NB4 (cell line): Measurements from ENCODE around the gene TRAPPC2L.

Experiments used
- DNase-seq: peaks from one replicate; pipeline ENCODE4 v3.0.0; 2010; ENCODE audit warnings: low read depth
- H3K4me3 ChIP-seq: one replicate; pipeline ENCODE4 v1.5.1; 2011; ENCODE audit warnings: mild to moderate bottlenecking, low read depth, low read length, moderate library complexity
- CTCF ChIP-seq: IDR thresholded peaks from one replicate; pipeline ENCODE4 v1.5.1; 2012; ENCODE audit warnings: low read depth, low read length
- MYC ChIP-seq: IDR thresholded peaks from 2 replicates; pipeline ENCODE4 v1.6.1; 2011; ENCODE audit warnings: low read depth, low read length
- POLR2A ChIP-seq: IDR thresholded peaks from 2 replicates; pipeline ENCODE4 v1.6.1; 2011; ENCODE audit warnings: mild to moderate bottlenecking; ENCODE audit not compliant: insufficient read length; ENCODE audit errors: extremely low read depth
- TF ChIP-seq, protein P1 (sequence below): IDR thresholded peaks from 2 replicates; pipeline ENCODE4 v1.6.1; 2011; ENCODE audit warnings: low read depth, low read length

TRAPPC2L gene

GRCh38 chr16:88853325-88853941 is 3.5 kb upstream of the TRAPPC2L start:
- TF ChIP-seq, protein P1, sequence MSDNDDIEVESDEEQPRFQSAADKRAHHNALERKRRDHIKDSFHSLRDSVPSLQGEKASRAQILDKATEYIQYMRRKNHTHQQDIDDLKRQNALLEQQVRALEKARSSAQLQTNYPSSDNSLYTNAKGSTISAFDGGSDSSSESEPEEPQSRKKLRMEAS, result no peak
- TF ChIP-seq CTCF (no peak), MYC (no peak), POLR2A (no peak)
- peak; percentile 77 for DNase-seq
- no peak overlapping the region for H3K4me3 ChIP-seq

DNA sequence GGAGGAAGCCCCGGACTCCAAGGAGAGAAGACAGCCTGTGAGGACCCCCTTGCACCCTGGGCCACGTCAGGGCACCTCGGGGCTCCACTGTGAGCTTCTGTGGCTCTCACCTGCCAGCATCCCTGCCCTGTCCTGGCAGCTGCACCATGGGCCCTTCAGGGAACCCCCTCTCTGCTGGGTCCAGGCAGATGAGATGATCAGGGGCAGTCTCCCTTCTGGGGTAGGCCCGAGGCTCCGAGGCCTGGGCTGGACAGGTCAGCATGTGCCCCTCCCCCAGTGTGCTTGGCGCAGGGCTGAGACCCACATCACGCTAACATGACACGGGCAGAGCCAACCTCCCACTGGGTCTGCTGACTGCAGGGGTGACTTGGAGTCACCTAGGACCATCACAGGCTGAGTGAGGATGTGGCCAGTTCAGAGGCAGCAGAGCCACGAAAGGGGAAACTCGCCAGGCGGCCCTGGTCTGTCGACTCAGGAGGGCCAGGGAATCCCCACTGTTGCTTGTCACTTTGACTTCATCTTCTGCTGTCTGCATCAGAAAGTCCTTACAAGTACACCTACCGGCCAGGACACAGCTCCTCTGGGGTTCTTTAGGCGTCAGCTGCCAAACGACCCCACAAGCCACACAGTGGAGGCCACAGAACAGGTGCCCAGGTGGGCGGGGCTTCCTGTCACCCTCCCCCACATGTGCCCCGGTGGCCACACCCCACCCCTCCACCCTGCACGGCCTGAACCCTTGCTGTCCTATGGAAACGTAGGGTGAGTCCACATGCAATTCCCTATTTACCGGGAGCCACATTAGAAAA is 2.4 kb upstream of the TRAPPC2L start:
- no peak overlapping the region for H3K4me3 ChIP-seq

GRCh38 chr16:88855176-88855575 is 1.8 kb upstream of the TRAPPC2L start:
- TF ChIP-seq, protein P1, result no peak
- TF ChIP-seq MYC (no peak), POLR2A (no peak), CTCF (no peak)
- DNase-seq, result no peak
- no peak overlapping the region for H3K4me3 ChIP-seq

More for the DNA sequence above, 2.4 kb upstream of the TRAPPC2L start:
- DNase-seq, result peak; percentile 71
- TF ChIP-seq MYC, result no peak
- TF ChIP-seq, protein P1, result no peak
- no peak for TF ChIP-seq POLR2A
- TF ChIP-seq CTCF, result no peak

DNA sequence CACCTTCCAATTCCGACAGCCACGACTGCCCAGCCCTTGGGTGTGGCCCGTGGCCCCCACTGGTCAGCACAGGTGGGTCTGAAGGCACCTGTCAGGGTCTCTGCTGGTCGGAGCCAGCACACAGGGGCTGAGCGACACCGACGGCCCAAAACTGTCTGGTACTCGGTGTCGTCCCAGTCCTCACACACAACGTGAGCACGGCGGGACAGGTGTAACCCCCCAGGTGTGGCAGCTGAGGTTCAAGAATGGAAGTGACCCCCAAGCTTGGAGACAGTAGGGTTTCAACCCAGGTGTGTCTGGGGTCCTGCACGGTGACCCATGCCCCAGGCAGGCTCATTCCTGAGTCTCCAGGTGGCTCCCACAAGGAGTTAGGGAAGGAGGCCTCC is 1.2 kb upstream of the TRAPPC2L start:
- TF ChIP-seq POLR2A, result no peak
- DNase-seq, result no peak
- H3K4me3 ChIP-seq, result peak overlapping the region; percentile 38

DNA sequence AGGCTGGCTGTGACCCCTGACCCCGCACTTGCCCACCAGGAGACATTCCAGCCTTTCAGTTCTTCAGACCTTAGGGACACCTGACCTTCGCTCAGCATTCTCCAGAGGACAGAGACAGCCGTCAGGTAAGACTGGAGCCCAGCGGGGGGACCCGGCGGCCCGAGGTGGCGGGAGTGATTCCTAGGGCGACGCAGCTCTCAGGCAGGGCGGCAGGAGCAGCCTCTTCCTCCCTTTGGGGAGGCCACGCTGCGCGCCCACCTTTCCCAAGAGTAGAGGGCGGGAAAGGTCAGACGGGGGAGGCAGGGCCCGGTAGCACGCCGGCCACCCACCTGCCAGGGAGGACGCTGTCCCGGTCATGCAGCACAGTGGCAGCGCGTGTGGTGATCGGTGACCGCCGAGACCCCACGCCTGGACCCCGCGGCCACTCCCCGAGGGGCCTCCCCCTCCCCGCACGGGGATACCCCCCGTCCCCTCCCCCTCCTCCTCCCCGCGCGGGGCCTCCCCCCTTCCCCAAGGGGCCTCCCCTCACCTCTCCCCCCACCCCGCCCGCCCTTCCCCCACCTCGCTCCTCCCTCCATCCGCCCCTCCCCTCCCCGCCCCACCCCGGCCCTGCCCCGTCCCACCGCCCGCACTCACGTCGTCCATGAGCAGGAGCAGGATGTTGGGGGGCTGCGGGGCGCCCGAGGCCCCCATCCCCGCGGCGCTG is 652 bp upstream of the TRAPPC2L start:
- TF ChIP-seq MYC, result no peak
- TF ChIP-seq POLR2A, result no peak
- TF ChIP-seq, protein P1, result no peak
- DNase-seq, result no peak
- peak overlapping the region; percentile 46 for H3K4me3 ChIP-seq

- peak overlapping the region; percentile 85 for H3K4me3 ChIP-seq
- DNase-seq, result peak; percentile 93
- TF ChIP-seq POLR2A (no peak), MYC (peak; percentile 53), CTCF (peak; percentile 92)
- TF ChIP-seq, protein P1, result peak; percentile 73
Observed at GRCh38 chr16:88857728-88858339, 907 bp downstream of the TRAPPC2L start.
